Mucosa of descending colon (tissue), 3 donors: ENCODE measurements around the gene OGFOD2. TPM values are rescaled to one million over a fixed set of nuclear protein-coding genes. Genes with fewer than 3 reads are reported as not detected.

Experiments used
- ATAC-seq: fragments of 200-7000 bp; cut with Tn5 transposase; one replicate; pipeline ENCODE4 v1.9.1; 2020; ENCODE audit warnings: mild to moderate bottlenecking, moderate library complexity
- DNase-seq, 3 donors: peaks; one replicate each; pipeline ENCODE4 v3.0.0-alpha.2; 2020
- H3K36me3 ChIP-seq: fragments of 200-600 bp; one replicate; pipeline ENCODE4 v1.8.0; 2021; ENCODE audit warnings: low read depth, mild to moderate bottlenecking
- H3K4me1 ChIP-seq: fragments of 200-600 bp; one replicate; pipeline ENCODE4 v1.8.0; 2021; ENCODE audit warnings: low read depth, mild to moderate bottlenecking
- H3K4me3 ChIP-seq: fragments of 200-600 bp; one replicate; pipeline ENCODE4 v1.8.0; 2021; ENCODE audit warnings: mild to moderate bottlenecking
- H3K9me3 ChIP-seq: fragments of 200-600 bp; one replicate; pipeline ENCODE4 v1.8.0; 2021; ENCODE audit warnings: mild to moderate bottlenecking
- intact Hi-C, 2 donors: fragments of 100-400 bp; cut with DNase I in 1 of 2; cut with micrococcal nuclease in 1 of 2; formaldehyde crosslinking; loops; one replicate each; pipeline versions ENCODE4 v1.11.0 to v1.11.1; 2022; cut with DNase I, micrococcal nuclease
- total RNA-seq, 3 donors: library from RNA; stranded (reverse); fragmentation: NEBNext Ultra II Directional in 2 of 3; extraction: Animal tissue kit (Norgen Biotek cat#: 25700) in 2 of 3; gene quantifications; one replicate each; pipeline versions ENCODE4 v1.2.1 to v1.2.4, GENCODE V29; 2021 to 2023
- TF ChIP-seq, protein P1 (sequence below): fragments of 200-600 bp; IDR thresholded peaks from one replicate; pipeline ENCODE4 v1.8.0; 2022; ENCODE audit warnings: antibody characterized with exemption, mild to moderate bottlenecking
- donor health status: DM: no; HTN: no; CAD: no; lungs with moderate emphysema.
- donor health status: DM: no; HTN: no; CAD: no.
- donor health status: DM: no; HTN: yes; CAD: no.

The OGFOD2 gene
- total RNA-seq, 3 donors from 2014 or later: 17.0 to 25.0 (median 23.7) TPM

DNA sequence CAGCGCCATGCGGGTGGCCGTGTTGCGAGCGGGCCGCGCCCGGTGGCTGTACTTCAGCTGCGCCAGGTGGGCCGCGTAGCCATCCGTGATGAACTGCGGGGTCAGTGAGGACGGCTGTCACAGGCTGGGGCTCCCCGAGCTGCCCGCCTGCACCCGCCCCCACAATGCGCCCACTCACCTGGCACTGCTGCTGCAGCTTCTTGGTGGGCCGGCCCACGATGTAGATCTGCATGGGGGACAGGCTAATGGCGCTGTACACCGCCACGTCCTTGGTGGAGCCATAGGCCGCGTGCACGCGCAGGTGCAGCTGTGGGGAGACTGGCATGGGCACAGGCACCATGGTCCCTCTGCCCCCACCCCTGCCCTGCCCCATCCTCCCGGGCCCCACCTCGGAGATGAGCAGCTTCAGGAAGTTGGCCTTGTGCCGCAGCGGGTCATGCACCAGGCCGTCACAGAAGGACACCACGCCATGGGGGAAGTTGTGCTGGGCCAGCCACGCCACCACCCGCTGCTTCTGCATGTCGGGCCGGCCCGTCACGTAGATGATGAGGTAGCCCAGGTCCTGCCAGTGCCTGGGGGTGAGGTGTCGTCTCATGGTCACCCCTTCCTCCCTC is 11.3 kb downstream of the OGFOD2 start:
- H3K36me3 ChIP-seq: no peaks in the 10 kb centered on the region
- H3K9me3 ChIP-seq: no peaks in the 10 kb centered on the region
- no peak overlapping the region for H3K4me3 ChIP-seq
- H3K4me1 ChIP-seq: peaks cover 9% of the 10 kb centered on the region
- DNase-seq (no peak), ATAC-seq (no peak)
- TF ChIP-seq, protein P1, sequence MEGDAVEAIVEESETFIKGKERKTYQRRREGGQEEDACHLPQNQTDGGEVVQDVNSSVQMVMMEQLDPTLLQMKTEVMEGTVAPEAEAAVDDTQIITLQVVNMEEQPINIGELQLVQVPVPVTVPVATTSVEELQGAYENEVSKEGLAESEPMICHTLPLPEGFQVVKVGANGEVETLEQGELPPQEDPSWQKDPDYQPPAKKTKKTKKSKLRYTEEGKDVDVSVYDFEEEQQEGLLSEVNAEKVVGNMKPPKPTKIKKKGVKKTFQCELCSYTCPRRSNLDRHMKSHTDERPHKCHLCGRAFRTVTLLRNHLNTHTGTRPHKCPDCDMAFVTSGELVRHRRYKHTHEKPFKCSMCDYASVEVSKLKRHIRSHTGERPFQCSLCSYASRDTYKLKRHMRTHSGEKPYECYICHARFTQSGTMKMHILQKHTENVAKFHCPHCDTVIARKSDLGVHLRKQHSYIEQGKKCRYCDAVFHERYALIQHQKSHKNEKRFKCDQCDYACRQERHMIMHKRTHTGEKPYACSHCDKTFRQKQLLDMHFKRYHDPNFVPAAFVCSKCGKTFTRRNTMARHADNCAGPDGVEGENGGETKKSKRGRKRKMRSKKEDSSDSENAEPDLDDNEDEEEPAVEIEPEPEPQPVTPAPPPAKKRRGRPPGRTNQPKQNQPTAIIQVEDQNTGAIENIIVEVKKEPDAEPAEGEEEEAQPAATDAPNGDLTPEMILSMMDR: no peak
- intact Hi-C loops: loop anchor here in 1 of 2 donors (10.0 kb wide), 1 partner anchor 158 kb away; no protein-coding TSS in a partner anchor

DNA sequence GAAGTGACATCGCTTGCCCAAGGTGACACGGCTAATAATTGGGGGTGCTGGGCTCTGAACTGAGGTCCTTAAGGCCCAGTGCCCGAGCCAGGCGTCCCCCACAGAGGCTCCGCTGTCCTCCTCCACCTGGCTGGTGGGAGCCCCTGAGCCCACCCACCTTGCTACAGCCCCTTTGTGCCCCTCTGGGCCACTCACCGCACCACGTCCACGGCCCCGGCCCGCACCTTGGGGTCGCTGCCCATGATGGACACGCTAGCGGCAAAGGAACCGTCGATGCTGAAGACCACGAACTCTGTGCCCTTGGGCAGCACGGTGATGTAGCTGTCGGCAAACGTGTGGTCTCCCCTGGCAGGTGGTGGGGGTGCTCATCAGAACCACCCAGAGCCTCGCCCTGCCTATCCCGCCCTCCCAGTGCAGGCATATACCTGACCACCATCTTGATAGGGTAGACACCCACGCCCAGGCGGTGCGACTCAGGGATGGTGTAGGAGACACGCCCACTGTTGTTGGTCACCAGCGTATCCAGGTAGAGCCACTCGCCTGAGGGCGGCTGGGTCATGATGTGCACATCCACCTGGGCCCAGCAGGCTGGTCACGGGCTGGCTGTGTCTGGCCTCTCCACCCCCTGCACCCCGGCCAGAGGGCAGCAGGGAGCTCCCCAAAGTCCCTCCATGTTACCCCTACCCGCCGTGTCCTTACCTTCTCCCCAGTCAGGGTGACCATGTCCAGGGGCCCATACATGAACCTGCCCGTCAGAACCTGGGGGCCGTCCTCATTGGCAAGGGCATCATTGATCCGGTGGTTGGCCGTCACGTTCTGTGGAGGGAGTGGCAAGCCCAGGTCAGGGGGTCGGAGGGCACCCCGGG is 12.3 kb downstream of the OGFOD2 start:
- Histone ChIP-seq H3K36me3 (no peaks in the 10 kb centered on the region), H3K4me3 (no peak overlapping the region), H3K4me1 (no peaks in the 10 kb centered on the region), H3K9me3 (no peaks in the 10 kb centered on the region)
- TF ChIP-seq, protein P1: no peak
- intact Hi-C loops: loop anchor here in 1 of 2 donors (10.0 kb wide), 1 partner anchor 157 kb away; no protein-coding TSS in a partner anchor
- ATAC-seq (no peak), DNase-seq (no peak)

DNA sequence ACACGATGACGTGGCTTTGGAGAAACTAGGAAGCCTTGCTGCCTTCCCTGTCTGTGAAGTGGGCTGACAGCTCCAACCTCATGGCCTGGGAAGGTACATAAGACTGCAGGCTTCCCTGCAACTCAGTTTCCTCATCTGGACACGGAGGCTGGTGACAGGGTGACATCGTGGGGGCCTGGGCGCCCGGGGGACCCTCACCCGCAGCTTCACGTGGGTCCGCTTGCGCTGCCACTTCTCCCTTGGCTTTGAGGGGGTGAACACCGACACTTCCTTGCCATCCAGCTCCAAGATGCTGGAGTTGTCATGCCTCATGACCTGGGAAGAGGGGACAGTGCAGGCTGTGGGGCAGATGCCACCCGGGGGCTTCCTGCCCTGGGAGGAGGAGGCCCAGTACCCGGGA is 13.0 kb downstream of the OGFOD2 start:
- Histone ChIP-seq H3K36me3 (no peaks in the 10 kb centered on the region), H3K4me3 (no peak overlapping the region), H3K4me1 (no peaks in the 10 kb centered on the region), H3K9me3 (no peaks in the 10 kb centered on the region)
- TF ChIP-seq, protein P1: no peak
- ATAC-seq (no peak), DNase-seq (no peak)
- intact Hi-C loops: loop anchor here in 1 of 2 donors (10.0 kb wide), 1 partner anchor 157 kb away; no protein-coding TSS in a partner anchor

DNA sequence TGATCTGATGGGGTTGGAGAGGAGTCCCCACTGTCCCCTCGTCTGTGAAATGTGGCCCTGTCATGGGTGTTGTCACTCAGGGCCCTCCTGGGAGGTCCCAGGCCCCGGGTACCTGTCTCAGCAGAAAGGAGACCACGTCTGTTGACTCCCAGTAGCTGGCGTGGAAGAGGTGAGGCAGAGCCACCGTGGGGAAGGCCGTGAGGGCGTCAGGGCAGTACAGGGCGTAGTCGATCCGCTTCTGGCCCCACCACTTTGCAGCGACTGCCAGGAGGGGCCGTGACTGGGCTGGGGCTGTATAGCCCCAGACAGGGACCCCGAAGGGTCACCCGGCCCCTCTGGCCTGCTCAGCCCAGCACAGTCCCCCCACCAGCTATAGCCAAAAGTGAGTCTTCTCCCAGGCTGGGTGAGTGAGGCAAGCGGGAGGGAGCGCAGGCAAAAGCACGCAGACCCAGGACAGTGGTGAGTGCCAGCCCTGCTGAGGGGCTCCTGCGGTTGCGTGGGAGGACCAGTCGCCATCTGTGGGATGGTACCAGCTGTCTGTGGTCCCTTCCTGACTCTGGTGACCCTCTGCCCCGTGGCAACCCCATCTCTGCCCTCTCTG is 13.7 kb downstream of the OGFOD2 start:
- DNase-seq (no peak), ATAC-seq (no peak)
- TF ChIP-seq, protein P1: no peak
- Histone ChIP-seq H3K4me1 (no peaks in the 10 kb centered on the region), H3K9me3 (no peaks in the 10 kb centered on the region), H3K36me3 (no peaks in the 10 kb centered on the region), H3K4me3 (no peak overlapping the region)
- intact Hi-C loops: loop anchor here in 1 of 2 donors (10.0 kb wide), 1 partner anchor 156 kb away; no protein-coding TSS in a partner anchor

DNA sequence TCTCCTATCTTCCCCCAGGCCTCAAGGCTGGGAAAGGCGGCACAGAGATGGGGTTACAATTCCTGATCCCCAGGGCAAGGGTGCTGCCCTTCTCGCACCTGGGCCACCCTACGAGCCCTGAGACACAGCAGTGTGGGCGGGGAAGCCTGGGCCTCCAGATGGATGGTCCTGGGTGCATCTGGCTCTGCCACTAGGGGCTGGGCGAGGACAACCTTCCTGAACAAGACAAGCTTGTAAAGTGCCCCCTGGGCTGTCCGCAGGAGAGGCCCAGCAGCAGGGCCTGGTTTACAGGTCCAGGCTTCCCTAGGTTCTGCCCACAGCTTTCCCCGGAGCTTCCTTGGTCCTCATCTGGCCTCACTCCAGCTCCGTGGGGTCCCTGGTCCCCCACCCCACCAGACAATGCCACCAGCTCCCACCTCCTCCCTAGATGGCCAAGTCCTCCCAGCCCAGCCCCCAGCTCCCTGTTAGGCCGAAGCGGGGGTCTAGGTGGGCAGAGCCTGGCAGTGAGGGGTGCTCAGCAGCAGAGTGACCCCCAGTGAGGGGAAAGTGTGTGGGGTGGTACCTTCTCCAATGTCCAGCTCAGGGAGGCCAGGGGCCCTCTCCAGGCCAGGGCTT is 14.3 kb downstream of the OGFOD2 start:
- H3K36me3 ChIP-seq: no peaks in the 10 kb centered on the region
- ATAC-seq (no peak), DNase-seq (no peak)
- no peaks in the 10 kb centered on the region for H3K4me1 ChIP-seq
- intact Hi-C loops: loop anchor here in 1 of 2 donors (10.0 kb wide), 1 partner anchor 155 kb away; no protein-coding TSS in a partner anchor
- TF ChIP-seq, protein P1: no peak
- H3K9me3 ChIP-seq: no peaks in the 10 kb centered on the region
- H3K4me3 ChIP-seq: no peak overlapping the region
